ENCODE results near the gene DPYD.

DPYD gene

GRCh38 chr1:97441966-97442365, 478.9 kb downstream of the DPYD start:
- H3K9ac ChIP-seq (ENCODE audit: low read length): no peak overlapping the region
- no peaks in the 10 kb centered on the region for H3K36me3 ChIP-seq (ENCODE audit: insufficient read depth, low read length)
- no peaks in the 10 kb centered on the region for H3F3A ChIP-seq (ENCODE audit: insufficient read depth, low read length)
- no peaks in the 10 kb centered on the region for H4K20me1 ChIP-seq (ENCODE audit: insufficient read depth, low read length)
- no peaks in the 10 kb centered on the region for H3K79me2 ChIP-seq (ENCODE audit: insufficient read depth, low read length)
- TF ChIP-seq EZH2 (IDR thresholded peaks at IDR 0.05; ENCODE audit: borderline replicate concordance, low read length) (no peak), CTCF (IDR thresholded peaks at IDR 0.05; ENCODE audit: low read length) (no peak)
- H3K27me3 ChIP-seq (ENCODE audit: insufficient read depth, low read length): no peaks in the 10 kb centered on the region
- no peak overlapping the region for H2AFZ ChIP-seq (ENCODE audit: low read length)
- H3K4me1 ChIP-seq (ENCODE audit: insufficient read depth, low read length, severe bottlenecking): no peaks in the 10 kb centered on the region
- H3K9me3 ChIP-seq (ENCODE audit: low read length): no peaks in the 10 kb centered on the region
- H3K4me3 ChIP-seq (ENCODE audit: low read depth, low read length, poor library complexity, severe bottlenecking): no peak overlapping the region
- no peaks in the 10 kb centered on the region for H3K9me2 ChIP-seq (ENCODE audit: low read depth, low read length)
- no peak overlapping the region for H3K4me2 ChIP-seq (ENCODE audit: low read length)
- no peak overlapping the region for H3K27ac ChIP-seq (ENCODE audit: low read depth, low read length, poor library complexity, severe bottlenecking)

- no peak overlapping the region for H3K9ac ChIP-seq (ENCODE audit: low read length)
- no peak overlapping the region for H3K4me3 ChIP-seq (ENCODE audit: low read depth, low read length, poor library complexity, severe bottlenecking)
- H3K27ac ChIP-seq (ENCODE audit: low read depth, low read length, poor library complexity, severe bottlenecking): no peak overlapping the region
- H3K4me1 ChIP-seq (ENCODE audit: insufficient read depth, low read length, severe bottlenecking): no peaks in the 10 kb centered on the region
- H3K36me3 ChIP-seq (ENCODE audit: insufficient read depth, low read length): no peaks in the 10 kb centered on the region
- no peak overlapping the region for H3K4me2 ChIP-seq (ENCODE audit: low read length)
- no peaks in the 10 kb centered on the region for H3K9me2 ChIP-seq (ENCODE audit: low read depth, low read length)
- no peaks in the 10 kb centered on the region for H3K27me3 ChIP-seq (ENCODE audit: insufficient read depth, low read length)
- H3K9me3 ChIP-seq (ENCODE audit: low read length): no peaks in the 10 kb centered on the region
- TF ChIP-seq CTCF (IDR thresholded peaks at IDR 0.05; ENCODE audit: low read length) (no peak), EZH2 (IDR thresholded peaks at IDR 0.05; ENCODE audit: borderline replicate concordance, low read length) (no peak)
- no peaks in the 10 kb centered on the region for H4K20me1 ChIP-seq (ENCODE audit: insufficient read depth, low read length)
- H2AFZ ChIP-seq (ENCODE audit: low read length): no peak overlapping the region
- no peaks in the 10 kb centered on the region for H3K79me2 ChIP-seq (ENCODE audit: insufficient read depth, low read length)
- H3F3A ChIP-seq (ENCODE audit: insufficient read depth, low read length): no peaks in the 10 kb centered on the region
Observed at GRCh38 chr1:97433824-97434177, 487.0 kb downstream of the DPYD start.

- no peaks in the 10 kb centered on the region for H3K4me1 ChIP-seq (ENCODE audit: insufficient read depth, low read length, severe bottlenecking)
- H3K9me2 ChIP-seq (ENCODE audit: low read depth, low read length): no peaks in the 10 kb centered on the region
- no peaks in the 10 kb centered on the region for H3K27me3 ChIP-seq (ENCODE audit: insufficient read depth, low read length)
- no peaks in the 10 kb centered on the region for H3F3A ChIP-seq (ENCODE audit: insufficient read depth, low read length)
- H2AFZ ChIP-seq (ENCODE audit: low read length): no peak overlapping the region
- no peaks in the 10 kb centered on the region for H3K36me3 ChIP-seq (ENCODE audit: insufficient read depth, low read length)
- TF ChIP-seq CTCF (IDR thresholded peaks at IDR 0.05; ENCODE audit: low read length) (no peak), EZH2 (IDR thresholded peaks at IDR 0.05; ENCODE audit: borderline replicate concordance, low read length) (no peak)
- H3K9me3 ChIP-seq (ENCODE audit: low read length): no peaks in the 10 kb centered on the region
- no peak overlapping the region for H3K9ac ChIP-seq (ENCODE audit: low read length)
- no peaks in the 10 kb centered on the region for H4K20me1 ChIP-seq (ENCODE audit: insufficient read depth, low read length)
- no peak overlapping the region for H3K4me3 ChIP-seq (ENCODE audit: low read depth, low read length, poor library complexity, severe bottlenecking)
- H3K4me2 ChIP-seq (ENCODE audit: low read length): no peak overlapping the region
- no peak overlapping the region for H3K27ac ChIP-seq (ENCODE audit: low read depth, low read length, poor library complexity, severe bottlenecking)
- H3K79me2 ChIP-seq (ENCODE audit: insufficient read depth, low read length): no peaks in the 10 kb centered on the region
Observed at GRCh38 chr1:97433094-97433823, 487.6 kb downstream of the DPYD start.

Data from OCI-LY1 (cell line).